Activated CD4-positive, alpha-beta T cell treated with anti-CD3 and anti-CD28 coated beads, Interleukin-2, amount 10 ng/mL, durations not matched to agents 24 days and 14 days (primary cell): ENCODE measurements around the gene ACSBG1. TPM values are rescaled to one million over a fixed set of nuclear protein-coding genes. Genes with fewer than 3 reads are reported as not detected.

Experiments
- DNase-seq: peaks from one replicate; pipeline ENCODE4 v3.0.0; 2022
- H3K27ac Mint-ChIP-seq: one replicate; pipeline ENCODE4 v1.8.0; 2022; ENCODE audit warnings: mild to moderate bottlenecking, mixed read lengths
- H3K27me3 Mint-ChIP-seq: one replicate; pipeline ENCODE4 v1.8.0; 2022; ENCODE audit warnings: mixed read lengths
- H3K36me3 Mint-ChIP-seq: one replicate; pipeline ENCODE4 v1.8.0; 2022; ENCODE audit warnings: low read depth, mild to moderate bottlenecking, mixed read lengths
- H3K4me1 Mint-ChIP-seq: one replicate; pipeline ENCODE4 v1.8.0; 2021; ENCODE audit warnings: mixed read lengths
- H3K4me3 Mint-ChIP-seq: one replicate; pipeline ENCODE4 v1.8.0; 2022; ENCODE audit warnings: mild to moderate bottlenecking, moderate library complexity, mixed read lengths
- H3K9me3 Mint-ChIP-seq: one replicate; pipeline ENCODE4 v1.8.0; 2021; ENCODE audit warnings: mixed read lengths
- intact Hi-C: fragments of 100-400 bp; cut with micrococcal nuclease; formaldehyde crosslinking; loops from one replicate; pipeline ENCODE4 v1.15.1; 2023
- total RNA-seq: library from RNA; stranded (reverse); gene quantifications from 2 replicates; pipeline ENCODE4 v1.2.3, GENCODE V29; 2022

ACSBG1 gene
- total RNA-seq, 1 donor from 2014 or later, result not detected

DNA sequence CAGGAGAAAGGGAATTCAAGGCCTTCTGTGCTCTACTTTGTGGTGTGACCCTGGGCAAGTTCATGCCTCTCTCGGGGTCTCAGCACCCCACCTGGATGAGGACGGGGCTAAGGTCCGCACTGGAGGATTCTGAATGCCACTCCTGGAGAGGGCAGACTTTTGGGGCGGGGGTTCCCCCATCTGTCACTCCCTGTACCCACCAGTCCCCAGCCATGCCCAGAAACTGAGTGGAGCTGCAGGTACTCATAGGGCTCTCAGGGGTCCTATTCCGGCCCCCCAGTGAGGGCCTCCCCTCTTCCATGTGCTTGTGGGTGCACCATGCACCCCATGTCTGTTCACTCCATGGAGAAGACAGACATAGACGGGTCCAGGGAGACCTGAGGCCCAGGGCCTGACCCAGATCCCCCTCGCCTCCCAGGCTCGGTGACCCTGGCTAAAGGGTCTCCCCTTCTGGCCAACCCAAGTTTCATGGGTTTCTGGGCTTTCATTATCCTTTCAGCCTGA, 26.0 kb downstream of the ACSBG1 start:
- Mint-ChIP-seq H3K4me3 (no peak overlapping the region), H3K36me3 (no peaks in the 10 kb centered on the region), H3K9me3 (no peaks in the 10 kb centered on the region), H3K27me3 (peaks cover 5% of the 10 kb centered on the region), H3K4me1 (no peaks in the 10 kb centered on the region), H3K27ac (no peak overlapping the region)
- intact Hi-C loops, result no loop called here
- DNase-seq, result no peak

DNA sequence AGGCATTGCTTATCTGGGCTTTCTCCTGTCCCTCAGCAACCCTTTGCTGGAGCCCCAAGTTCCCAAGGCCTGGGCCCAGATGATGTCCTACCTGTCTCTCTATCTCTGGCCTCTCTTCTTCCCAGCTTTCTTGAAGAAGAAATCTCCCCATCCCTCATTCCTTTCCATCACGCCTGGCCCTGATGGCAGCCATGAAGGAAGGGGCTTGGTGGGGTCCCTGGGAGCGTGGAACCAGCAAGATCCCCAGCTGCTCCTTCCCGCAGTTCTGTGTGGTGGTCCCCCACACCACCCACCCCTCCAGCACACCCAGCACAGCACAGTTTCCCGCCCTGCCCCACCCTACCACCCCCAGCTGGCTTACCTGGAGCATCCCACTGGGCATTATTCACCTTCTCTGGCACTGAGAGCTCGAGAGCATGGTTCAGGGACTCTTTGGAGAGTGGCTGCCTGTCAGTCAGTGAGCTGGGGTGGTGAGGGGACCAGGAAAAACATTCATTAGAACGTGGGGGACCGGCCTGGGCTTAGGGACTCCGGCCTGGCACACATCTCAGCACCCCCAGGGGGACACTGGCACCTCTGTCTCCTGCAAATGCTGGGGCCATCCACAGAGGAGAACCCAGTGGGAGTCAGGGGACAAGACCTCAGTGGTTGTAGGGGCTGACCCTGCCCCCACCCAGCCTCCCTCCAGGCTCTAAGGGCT, 26.6 kb downstream of the ACSBG1 start:
- Mint-ChIP-seq H3K27ac (no peak overlapping the region), H3K4me3 (no peak overlapping the region), H3K9me3 (no peaks in the 10 kb centered on the region), H3K27me3 (peaks cover 5% of the 10 kb centered on the region), H3K4me1 (no peaks in the 10 kb centered on the region), H3K36me3 (no peaks in the 10 kb centered on the region)
- intact Hi-C loops, result no loop called here
- DNase-seq, result no peak

DNA sequence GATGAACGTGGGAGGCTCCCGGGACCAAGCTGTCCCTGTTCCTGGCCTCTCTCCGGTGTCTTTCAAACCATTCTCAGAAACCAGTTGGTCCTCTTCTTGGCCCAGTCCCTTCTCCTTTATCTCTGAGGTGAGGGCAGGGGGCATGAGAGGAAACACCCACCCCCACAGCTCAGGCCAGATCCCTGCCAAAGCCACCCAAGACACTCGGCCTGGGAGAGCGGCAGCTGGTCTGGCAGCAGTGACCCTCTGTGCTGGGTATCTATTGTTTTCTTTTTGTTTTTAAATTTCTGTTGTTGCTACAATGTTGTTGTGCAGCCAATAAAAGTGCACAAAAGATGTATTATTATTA, 27.3 kb downstream of the ACSBG1 start:
- H3K4me1 Mint-ChIP-seq, result no peaks in the 10 kb centered on the region
- H3K4me3 Mint-ChIP-seq, result no peak overlapping the region
- no peak for DNase-seq
- peaks cover 8% of the 10 kb centered on the region for H3K27me3 Mint-ChIP-seq
- intact Hi-C loops, result no loop called here
- H3K36me3 Mint-ChIP-seq, result no peaks in the 10 kb centered on the region
- no peaks in the 10 kb centered on the region for H3K9me3 Mint-ChIP-seq
- H3K27ac Mint-ChIP-seq, result no peak overlapping the region

DNA sequence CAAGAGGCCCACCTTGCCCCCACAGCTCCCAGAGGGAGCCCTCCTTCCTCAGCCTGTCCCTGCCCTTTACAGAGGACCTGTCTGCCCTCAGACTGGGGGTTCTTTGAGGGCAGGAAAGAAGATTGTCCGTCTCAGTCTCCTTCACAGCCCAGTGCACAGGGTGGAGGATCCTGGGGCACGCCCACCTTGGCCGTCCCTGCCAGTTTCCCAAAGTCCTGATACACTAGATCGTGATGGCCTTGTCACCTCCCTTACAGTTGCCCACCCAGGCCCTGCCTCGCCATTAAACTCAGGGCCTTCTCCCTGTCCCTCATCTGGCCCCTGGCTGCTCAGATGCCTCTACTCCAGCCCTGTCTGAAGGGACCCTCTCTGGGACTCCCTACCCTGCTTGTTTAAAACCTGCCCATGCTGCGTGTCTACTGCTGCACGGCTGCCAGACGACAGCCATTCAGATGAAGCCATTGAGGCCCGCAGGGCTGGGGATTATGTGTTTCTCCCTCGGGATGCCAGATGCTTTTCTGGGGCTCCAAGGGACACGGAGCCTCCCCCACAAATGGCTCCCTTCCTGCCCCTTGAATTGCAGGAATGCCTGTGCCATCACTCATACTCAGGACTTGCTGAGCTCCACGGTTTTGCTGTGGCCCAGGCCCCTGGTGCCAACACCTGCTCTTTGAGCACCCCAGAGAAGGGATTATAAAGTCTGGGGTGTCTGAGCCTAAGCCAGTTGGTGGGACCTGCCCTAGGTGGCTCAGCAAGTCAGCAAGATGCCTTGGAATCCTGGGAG, 27.8 kb downstream of the ACSBG1 start:
- no peak overlapping the region for H3K27ac Mint-ChIP-seq
- intact Hi-C loops, result no loop called here
- no peaks in the 10 kb centered on the region for H3K4me1 Mint-ChIP-seq
- no peaks in the 10 kb centered on the region for H3K36me3 Mint-ChIP-seq
- no peak for DNase-seq
- no peak overlapping the region for H3K4me3 Mint-ChIP-seq
- H3K27me3 Mint-ChIP-seq, result peaks cover 8% of the 10 kb centered on the region
- no peaks in the 10 kb centered on the region for H3K9me3 Mint-ChIP-seq

DNA sequence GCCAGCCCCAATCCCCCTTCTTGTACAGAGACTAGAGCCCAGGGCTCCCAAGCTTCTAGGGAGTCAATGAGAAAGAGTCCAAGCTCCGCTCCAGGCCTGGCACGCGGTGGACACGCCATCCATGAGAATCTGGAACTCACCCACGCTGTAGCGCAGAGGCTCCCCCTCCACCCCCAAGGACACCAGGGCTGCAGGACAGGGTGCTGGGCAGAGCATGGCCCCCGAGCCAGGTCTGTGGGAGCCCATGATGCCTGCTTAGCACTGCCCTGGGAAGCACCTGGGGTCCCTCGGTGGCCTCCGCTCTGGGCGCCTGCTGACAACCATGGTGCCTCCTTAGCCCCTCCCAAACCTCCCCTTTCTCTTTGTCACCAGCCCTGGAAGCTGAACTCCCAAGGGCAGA, 28.5 kb downstream of the ACSBG1 start:
- no peak overlapping the region for H3K4me3 Mint-ChIP-seq
- no peak overlapping the region for H3K27ac Mint-ChIP-seq
- H3K9me3 Mint-ChIP-seq, result no peaks in the 10 kb centered on the region
- DNase-seq, result no peak
- intact Hi-C loops, result no loop called here
- no peaks in the 10 kb centered on the region for H3K36me3 Mint-ChIP-seq
- peaks cover 8% of the 10 kb centered on the region for H3K27me3 Mint-ChIP-seq
- H3K4me1 Mint-ChIP-seq, result no peaks in the 10 kb centered on the region

DNA sequence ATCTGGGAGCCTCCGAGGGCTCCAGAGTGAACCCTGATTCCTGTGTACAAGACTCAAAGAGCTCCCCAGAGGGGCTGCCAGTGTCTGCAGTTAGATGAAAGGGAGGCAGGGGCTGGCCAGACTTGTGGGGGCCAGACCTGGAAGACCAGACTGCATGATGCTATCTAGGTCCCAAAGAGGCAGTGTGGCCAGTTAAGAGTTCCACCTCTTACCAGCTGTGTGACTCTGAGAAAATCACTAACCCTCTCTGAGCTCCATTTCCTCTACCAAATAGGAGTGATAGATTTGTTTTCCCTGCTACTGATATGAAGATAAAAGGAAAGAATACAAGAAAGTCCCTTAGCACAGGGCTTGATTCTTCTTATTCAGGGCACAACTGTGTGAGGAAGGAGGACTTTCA, 29.0 kb downstream of the ACSBG1 start:
- no peak overlapping the region for H3K4me3 Mint-ChIP-seq

DNA sequence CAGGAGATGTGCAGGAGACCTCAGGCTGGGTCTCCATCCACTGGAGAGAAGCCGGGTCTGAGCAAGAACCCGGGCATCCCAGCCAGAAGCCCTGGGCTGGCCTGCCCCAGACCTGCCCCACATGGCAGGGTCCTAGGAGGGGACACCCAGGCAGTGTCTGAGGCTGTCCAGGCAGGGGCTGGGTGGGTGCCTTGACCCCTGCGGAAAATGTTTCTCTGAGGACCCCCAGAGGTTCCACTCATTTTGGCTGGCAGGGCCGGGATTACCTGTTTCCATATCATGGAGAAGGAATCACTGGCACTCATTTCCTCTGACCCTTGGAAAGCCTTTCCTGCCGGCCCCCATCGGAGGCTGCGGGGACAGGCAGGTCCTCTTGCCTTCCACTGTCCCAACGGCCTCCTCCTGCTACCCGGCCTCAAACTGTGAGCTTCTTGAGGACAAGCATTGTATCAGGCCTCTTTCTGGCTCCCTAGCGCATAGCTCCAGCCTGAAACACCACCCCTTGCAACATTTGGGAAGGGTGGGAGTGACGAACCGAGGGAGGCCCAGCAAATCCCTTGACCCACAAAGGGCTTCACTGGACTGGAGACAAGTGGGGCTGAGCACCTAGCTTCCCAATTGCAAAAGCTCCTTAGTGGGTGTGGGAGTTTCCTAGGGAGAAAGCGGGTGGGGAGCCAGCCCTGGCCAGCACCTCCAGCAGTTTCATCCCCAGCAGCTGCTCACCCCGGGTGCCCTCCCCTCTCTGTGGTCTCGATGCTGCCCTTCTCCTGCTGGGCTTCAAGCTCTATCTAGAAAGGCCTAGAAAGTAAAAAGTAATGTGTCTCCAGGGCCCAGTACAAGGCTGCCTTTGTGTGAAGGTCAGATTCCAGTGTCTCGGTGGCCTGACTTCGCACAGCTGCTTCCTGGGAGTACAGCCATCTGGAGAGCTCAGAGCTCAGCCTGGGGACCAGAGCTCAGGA, 29.7 kb downstream of the ACSBG1 start:
- DNase-seq, result no peak
- peaks cover 8% of the 10 kb centered on the region for H3K27me3 Mint-ChIP-seq
- no peak overlapping the region for H3K4me3 Mint-ChIP-seq
- no peak overlapping the region for H3K27ac Mint-ChIP-seq
- H3K4me1 Mint-ChIP-seq, result no peaks in the 10 kb centered on the region
- no peaks in the 10 kb centered on the region for H3K36me3 Mint-ChIP-seq
- H3K9me3 Mint-ChIP-seq, result no peaks in the 10 kb centered on the region
- intact Hi-C loops, result no loop called here

More for the DNA sequence above, 29.0 kb downstream of the ACSBG1 start:
- intact Hi-C loops, result no loop called here
- Mint-ChIP-seq H3K9me3 (no peaks in the 10 kb centered on the region), H3K4me1 (no peaks in the 10 kb centered on the region), H3K36me3 (no peaks in the 10 kb centered on the region), H3K27me3 (peaks cover 8% of the 10 kb centered on the region), H3K27ac (no peak overlapping the region)
- DNase-seq, result no peak

DNA sequence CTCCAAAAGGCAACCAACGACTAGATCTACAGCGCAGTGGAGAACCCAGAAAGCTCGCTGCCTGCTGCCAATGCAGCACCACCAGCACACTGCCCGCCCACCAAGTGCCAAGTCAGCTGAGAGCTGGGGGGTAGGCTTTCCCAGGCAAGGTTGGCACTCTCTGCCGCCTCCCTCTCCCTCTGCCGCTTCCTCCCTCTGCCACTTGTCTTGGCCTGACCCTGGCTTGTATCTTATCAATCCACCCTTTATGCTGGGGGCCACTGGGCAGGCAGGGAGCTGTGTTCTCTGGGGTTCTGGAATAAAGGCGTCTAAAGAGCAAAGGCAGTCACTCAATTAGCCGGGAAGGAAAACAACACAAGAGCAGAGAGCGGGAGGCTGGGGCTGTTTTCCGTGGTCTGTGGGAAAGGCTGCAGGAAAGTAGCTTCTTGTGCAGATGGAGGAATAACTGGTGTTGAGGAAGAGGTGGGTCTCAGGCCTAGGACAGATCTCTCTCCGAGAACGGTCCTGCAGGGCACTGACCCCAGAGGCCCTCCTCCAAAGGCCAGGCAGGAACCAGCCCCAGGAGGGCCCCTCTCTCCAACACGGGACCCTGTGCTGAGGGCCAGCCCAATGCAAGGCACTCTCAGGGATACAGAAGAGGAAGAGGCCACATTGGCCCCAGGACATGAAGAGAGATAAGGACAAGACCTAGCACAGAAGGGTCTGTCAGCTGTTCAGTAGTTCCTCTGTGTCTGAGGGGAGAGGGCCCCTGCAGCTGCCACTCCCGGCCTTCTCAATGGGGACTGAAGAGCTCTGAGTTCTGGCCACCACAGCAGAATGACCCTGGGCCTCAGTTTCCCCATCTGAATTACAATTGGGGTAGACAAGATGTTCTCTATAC, 30.8 kb downstream of the ACSBG1 start:
- intact Hi-C loops, result no loop called here
- Mint-ChIP-seq H3K4me3 (no peak overlapping the region), H3K27ac (no peak overlapping the region), H3K36me3 (no peaks in the 10 kb centered on the region), H3K27me3 (peaks cover 8% of the 10 kb centered on the region), H3K4me1 (no peaks in the 10 kb centered on the region), H3K9me3 (no peaks in the 10 kb centered on the region)
- no peak for DNase-seq

DNA sequence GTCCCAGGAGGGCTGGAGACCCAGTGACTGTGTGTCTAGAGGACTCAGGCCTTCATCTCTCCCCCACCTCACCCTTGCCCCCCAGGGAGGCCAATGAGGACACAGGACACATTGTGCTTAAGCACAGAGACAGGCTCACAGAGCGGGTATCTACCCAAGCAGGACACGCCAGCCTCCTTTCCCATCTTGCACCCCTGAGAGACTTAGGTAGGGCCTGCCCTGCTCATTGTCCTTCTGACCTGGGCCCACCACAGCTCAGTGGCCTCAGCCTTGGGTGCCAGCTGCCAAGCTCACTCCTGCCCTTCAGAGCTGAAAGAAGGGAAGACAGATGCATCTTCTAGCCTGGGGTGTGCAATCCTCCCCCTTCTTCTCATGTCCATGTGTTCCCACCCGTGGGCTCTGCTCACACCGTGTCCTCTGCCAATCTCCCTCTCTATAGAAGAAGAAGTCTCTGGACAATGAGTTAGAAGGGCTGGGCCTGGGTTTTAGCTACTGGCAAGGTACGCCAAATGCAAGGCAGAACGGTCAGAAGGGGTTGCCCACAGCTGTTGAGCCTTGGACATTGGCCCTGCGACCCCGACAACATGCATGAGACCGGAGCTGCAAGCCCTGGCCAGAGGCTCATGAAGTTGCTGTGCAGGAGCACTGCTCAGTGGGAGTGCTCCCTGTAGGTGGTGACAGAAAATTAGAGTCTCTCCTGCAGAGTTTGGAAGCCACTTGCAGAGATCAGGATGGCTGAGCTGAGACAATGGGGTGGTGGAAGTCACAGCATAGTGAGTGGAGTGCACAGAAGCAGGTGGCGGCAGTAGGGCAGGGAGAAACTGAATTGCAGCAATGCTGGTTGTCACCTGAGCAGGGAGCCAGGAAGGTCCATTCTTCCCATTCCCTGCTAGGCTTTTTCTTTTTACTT, 32.8 kb downstream of the ACSBG1 start:
- no peak for DNase-seq
- H3K36me3 Mint-ChIP-seq, result no peaks in the 10 kb centered on the region
- peaks cover 10% of the 10 kb centered on the region for H3K27me3 Mint-ChIP-seq
- no peak overlapping the region for H3K27ac Mint-ChIP-seq
- H3K4me3 Mint-ChIP-seq, result no peak overlapping the region
- intact Hi-C loops, result no loop called here
- no peaks in the 10 kb centered on the region for H3K4me1 Mint-ChIP-seq
- no peaks in the 10 kb centered on the region for H3K9me3 Mint-ChIP-seq

DNA sequence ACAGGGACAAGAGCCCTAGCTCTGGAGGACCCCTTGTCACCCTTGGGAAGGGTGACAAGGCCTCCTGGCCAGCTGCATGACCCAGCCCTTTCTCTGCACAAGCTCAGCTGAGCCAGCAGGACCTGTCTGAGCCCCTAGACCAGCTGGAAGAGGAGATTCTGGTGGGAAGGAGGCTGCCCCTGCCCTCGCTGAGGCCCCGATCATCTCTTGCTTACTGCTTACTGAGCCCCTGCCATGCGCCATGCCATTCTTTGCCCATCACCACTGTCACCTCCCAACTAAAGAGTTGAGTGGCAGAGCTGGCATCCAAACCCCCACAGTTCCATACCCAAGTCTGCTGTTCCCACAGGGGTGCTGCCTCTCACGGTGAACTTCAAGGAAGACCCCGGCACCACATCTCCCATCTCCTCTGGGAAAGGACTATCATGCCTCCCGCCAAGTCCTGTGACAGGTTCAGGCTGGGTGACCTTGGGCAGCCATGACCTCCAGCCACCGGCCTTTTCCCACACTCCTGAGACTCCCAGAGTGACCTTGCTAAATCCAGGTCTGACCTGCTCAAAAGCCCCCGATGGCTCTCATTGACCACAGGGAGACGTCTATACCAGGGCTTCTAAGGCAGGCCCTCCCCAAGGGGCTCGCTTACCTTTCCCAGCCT, 34.0 kb downstream of the ACSBG1 start:
- peaks cover 3% of the 10 kb centered on the region for H3K4me1 Mint-ChIP-seq
- intact Hi-C loops, result no loop called here

DNA sequence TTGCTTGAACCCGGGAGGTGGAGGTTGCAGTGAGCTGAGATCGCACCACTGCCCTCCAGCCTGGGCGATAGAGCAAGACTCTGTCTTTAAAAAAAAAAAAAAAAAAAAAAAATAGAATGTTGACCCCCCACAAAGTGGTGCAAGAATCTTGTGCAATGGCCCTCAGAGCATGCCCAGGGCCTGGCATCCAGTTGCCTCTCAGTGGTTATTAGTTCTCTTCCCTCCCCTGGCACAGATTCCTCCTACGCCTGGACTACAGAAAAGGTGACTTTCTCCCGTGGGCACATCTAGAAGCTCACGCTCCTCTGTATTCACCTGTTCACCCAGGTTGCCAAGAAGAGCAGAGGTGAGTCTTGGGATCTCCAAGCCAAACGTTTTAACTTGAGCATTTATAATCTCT, 36.7 kb downstream of the ACSBG1 start:
- Mint-ChIP-seq H3K4me1 (peaks cover 3% of the 10 kb centered on the region), H3K27me3 (peaks cover 8% of the 10 kb centered on the region), H3K36me3 (no peaks in the 10 kb centered on the region), H3K9me3 (no peaks in the 10 kb centered on the region), H3K27ac (no peak overlapping the region), H3K4me3 (no peak overlapping the region)
- DNase-seq, result no peak
- intact Hi-C loops, result no loop called here

More for the DNA sequence above, 34.0 kb downstream of the ACSBG1 start:
- no peak overlapping the region for H3K4me3 Mint-ChIP-seq
- DNase-seq, result no peak
- peaks cover 11% of the 10 kb centered on the region for H3K27me3 Mint-ChIP-seq
- H3K9me3 Mint-ChIP-seq, result no peaks in the 10 kb centered on the region
- no peaks in the 10 kb centered on the region for H3K36me3 Mint-ChIP-seq
- no peak overlapping the region for H3K27ac Mint-ChIP-seq

DNA sequence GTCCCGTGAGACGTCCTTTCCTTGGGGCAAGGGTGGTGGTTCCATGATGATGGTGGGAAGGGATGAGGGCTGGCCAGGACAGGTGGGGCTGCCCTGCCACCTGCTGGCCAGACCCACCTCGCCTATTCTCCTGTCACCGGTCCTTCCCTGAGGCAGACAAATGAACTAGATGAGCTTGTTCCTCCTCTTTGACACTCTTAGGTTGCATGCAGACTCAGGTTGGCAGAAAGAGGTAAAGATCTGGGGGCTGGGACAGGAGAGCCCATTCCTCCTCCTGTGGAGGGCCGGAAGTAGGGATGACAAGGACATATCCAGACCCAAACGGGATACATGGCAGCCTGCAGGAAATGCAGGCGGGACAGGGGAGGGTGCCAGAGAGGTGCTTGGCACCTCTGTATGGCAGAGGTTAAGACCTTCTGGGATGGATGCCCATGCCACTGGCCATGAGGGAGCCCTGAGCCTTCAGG, 38.6 kb downstream of the ACSBG1 start:
- intact Hi-C loops, result loop anchor here (1.0 kb wide), 3 partner anchors 64 to 236 kb away; partner anchors contain the start of gene CIB2
- H3K27ac Mint-ChIP-seq, result no peak overlapping the region
- DNase-seq, result peak; percentile 85
- no peak overlapping the region for H3K4me3 Mint-ChIP-seq
- H3K36me3 Mint-ChIP-seq, result no peaks in the 10 kb centered on the region
- H3K27me3 Mint-ChIP-seq, result peaks cover 9% of the 10 kb centered on the region
- peaks cover 3% of the 10 kb centered on the region for H3K4me1 Mint-ChIP-seq
- no peaks in the 10 kb centered on the region for H3K9me3 Mint-ChIP-seq
